Measurements from ENCODE around the gene RDH5. TPM values are rescaled to one million over a fixed set of nuclear protein-coding genes. Genes with fewer than 3 reads are reported as not detected.

Gene RDH5
- total and polyA plus RNA-seq, 4 donors: 3.1 to 5.4 (median 3.9) TPM

DNA sequence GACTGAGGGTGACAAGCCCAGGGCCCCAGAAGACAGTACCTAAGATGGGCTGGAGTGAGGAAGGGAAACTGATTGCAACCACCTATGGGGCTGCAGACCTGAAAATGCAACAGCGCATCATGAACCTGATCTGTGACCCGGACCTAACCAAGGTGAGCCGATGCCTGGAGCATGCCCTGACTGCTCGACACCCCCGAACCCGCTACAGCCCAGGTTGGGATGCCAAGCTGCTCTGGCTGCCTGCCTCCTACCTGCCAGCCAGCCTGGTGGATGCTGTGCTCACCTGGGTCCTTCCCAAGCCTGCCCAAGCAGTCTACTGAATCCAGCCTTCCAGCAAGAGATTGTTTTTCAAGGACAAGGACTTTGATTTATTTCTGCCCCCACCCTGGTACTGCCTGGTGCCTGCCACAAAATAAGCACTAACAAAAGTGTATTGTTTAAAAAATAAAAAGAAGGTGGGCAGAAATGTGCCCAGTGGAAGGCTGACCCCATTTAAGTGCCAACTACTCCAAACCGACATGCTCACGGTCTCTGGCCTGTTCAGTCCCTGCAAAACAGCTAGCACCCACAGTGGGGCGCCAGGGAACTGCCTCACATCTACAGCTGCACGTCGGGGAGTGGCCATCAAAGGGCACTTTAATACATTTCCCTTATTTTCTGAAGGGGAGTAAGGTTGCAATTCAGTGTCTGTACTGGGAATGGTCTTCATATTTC, 4.2 kb downstream of the RDH5 start:
- ATAC-seq (ENCODE audit: insufficient read depth, low FRiP score): no peak
- H3K4me1 ChIP-seq (ENCODE audit: control insufficient read depth in 5 of 5, insufficient read depth in 5 of 5, low read length in 5 of 5): peaks cover 0 to 15% (median 6%) of the 10 kb centered on the region in 5 donors
- DNase-seq: peak; percentile 52 to 68 (median 66)
- H3K36me3 ChIP-seq (ENCODE audit: control insufficient read depth in 4 of 4, insufficient read depth in 4 of 4, low read length in 4 of 4): peaks cover 5 to 45% (median 33%) of the 10 kb centered on the region in 4 donors
- no peak overlapping the region for H3K4me3 ChIP-seq
- WGBS, 2 donors: 59% methylated on average over 11 of the region's 11 CpGs
- TF ChIP-seq CTCF (IDR thresholded peaks at IDR 0.05; ENCODE audit: control extremely low read depth, extremely low read depth): peak; percentile 23
- no peak overlapping the region for H3K27ac ChIP-seq (ENCODE audit: low read depth in 1 of 2, low read length in 1 of 2)
- no peak overlapping the region for H3K9ac ChIP-seq (ENCODE audit: insufficient read depth in 1 of 2, low read length in 2 of 2)
- H3K27me3 ChIP-seq (ENCODE audit: control insufficient read depth in 3 of 3, insufficient read depth in 3 of 3, low read length in 2 of 3): no peaks in the 10 kb centered on the region
- H3K9me3 ChIP-seq (ENCODE audit: control insufficient read depth in 4 of 4, insufficient read depth in 3 of 4, low read length in 3 of 4): no peaks in the 10 kb centered on the region

- no peak overlapping the region for H3K9ac ChIP-seq (ENCODE audit: insufficient read depth in 1 of 2, low read length in 2 of 2)
- H3K27ac ChIP-seq (ENCODE audit: low read depth in 1 of 2, low read length in 1 of 2): no peak overlapping the region
- DNase-seq (no peak), ATAC-seq (ENCODE audit: insufficient read depth, low FRiP score) (no peak)
- no peaks in the 10 kb centered on the region for H3K9me3 ChIP-seq (ENCODE audit: control insufficient read depth in 4 of 4, insufficient read depth in 3 of 4, low read length in 3 of 4)
- peaks cover 5 to 41% (median 32%) of the 10 kb centered on the region in 4 donors for H3K36me3 ChIP-seq (ENCODE audit: control insufficient read depth in 4 of 4, insufficient read depth in 4 of 4, low read length in 4 of 4)
- peaks cover 0 to 18% (median 6%) of the 10 kb centered on the region in 5 donors for H3K4me1 ChIP-seq (ENCODE audit: control insufficient read depth in 5 of 5, insufficient read depth in 5 of 5, low read length in 5 of 5)
- WGBS, 2 donors: 68 to 87% methylated on average over 3 of the region's 3 CpGs
- no peak for TF ChIP-seq CTCF (IDR thresholded peaks at IDR 0.05; ENCODE audit: control extremely low read depth, extremely low read depth)
- no peak overlapping the region for H3K4me3 ChIP-seq
- no peaks in the 10 kb centered on the region for H3K27me3 ChIP-seq (ENCODE audit: control insufficient read depth in 3 of 3, insufficient read depth in 3 of 3, low read length in 2 of 3)
These were observed 4.7 kb downstream of the RDH5 start for GRCh38 chr12:55724940-55725309.

DNA sequence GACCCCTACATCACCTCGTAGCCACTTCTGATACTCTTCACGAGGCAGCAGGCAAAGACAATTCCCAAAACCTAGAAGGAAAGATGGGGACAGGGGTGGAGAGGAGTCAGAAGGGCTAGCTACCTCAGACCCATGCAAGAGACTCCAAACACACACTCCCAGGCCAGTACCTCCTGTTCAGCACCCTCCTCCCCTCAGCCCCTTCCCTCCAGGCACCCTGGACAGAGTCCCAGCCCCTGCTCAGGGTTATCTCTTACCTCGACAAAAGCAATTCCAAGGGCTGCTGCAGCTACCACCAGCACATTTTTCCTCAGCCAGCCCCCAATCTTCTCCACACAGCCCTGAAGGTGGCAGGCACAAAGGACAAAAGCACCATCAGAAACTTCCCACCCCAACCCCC, 5.4 kb downstream of the RDH5 start:
- Histone ChIP-seq H3K27ac (ENCODE audit: low read depth in 1 of 2, low read length in 1 of 2) (no peak overlapping the region), H3K4me3 (no peak overlapping the region), H3K27me3 (ENCODE audit: control insufficient read depth in 3 of 3, insufficient read depth in 3 of 3, low read length in 2 of 3) (no peaks in the 10 kb centered on the region), H3K9ac (ENCODE audit: insufficient read depth in 1 of 2, low read length in 2 of 2) (no peak overlapping the region), H3K4me1 (ENCODE audit: control insufficient read depth in 5 of 5, insufficient read depth in 5 of 5, low read length in 5 of 5) (peaks cover 0 to 25% (median 10%) of the 10 kb centered on the region in 5 donors), H3K9me3 (ENCODE audit: control insufficient read depth in 4 of 4, insufficient read depth in 3 of 4, low read length in 3 of 4) (no peaks in the 10 kb centered on the region), H3K36me3 (ENCODE audit: control insufficient read depth in 4 of 4, insufficient read depth in 4 of 4, low read length in 4 of 4) (peaks cover 5 to 38% (median 32%) of the 10 kb centered on the region in 4 donors)
- DNase-seq (no peak), ATAC-seq (ENCODE audit: insufficient read depth, low FRiP score) (no peak)
- WGBS, 2 donors: 64 to 78% methylated on average over 3 of the region's 3 CpGs
- no peak for TF ChIP-seq CTCF (IDR thresholded peaks at IDR 0.05; ENCODE audit: control extremely low read depth, extremely low read depth)
